OCI-LY7 (cell line): ENCODE measurements around the gene DBF4B. TPM values are rescaled to one million over a fixed set of nuclear protein-coding genes. Genes with fewer than 3 reads are reported as not detected.

Source experiments
- BruUV-seq: library from RNA; stranded (reverse); fragments of 400-500 nt; replicated peaks from 2 replicates; lab custom pipeline; 2021; lab: Mats Ljungman, UMichigan
- CTCF ChIA-PET: fragments of 300-600 bp; sonication (Branson Sonifier 250); formaldehyde crosslinking; loops from one replicate; lab custom pipeline; 2022; ENCODE audit warnings: antibody characterized with exemption; ENCODE audit not compliant: unreplicated experiment; lab: Charles Lee
- POLR2A ChIA-PET: fragments of 300-600 bp; sonication (Branson Sonifier 250); formaldehyde crosslinking; loops from one replicate; lab custom pipeline; 2022; ENCODE audit warnings: antibody characterized with exemption; lab: Charles Lee
- DNase-seq: peaks from one replicate; pipeline ENCODE4 v3.0.0-alpha.2; 2015; ENCODE audit warnings: low spot score
- H2AFZ ChIP-seq: fragments of 200-600 bp; sonication (generic), shearing (Covaris generic); 2 replicates; pipeline ENCODE4 v1.6.1; 2014; ENCODE audit warnings: mild to moderate bottlenecking, antibody characterized with exemption, low read length, moderate library complexity
- H3K27ac ChIP-seq: fragments of 200-600 bp; sonication (generic); 2 replicates; pipeline ENCODE4 v1.5.1; 2014; ENCODE audit warnings: mixed run types, low read depth, mild to moderate bottlenecking, moderate library complexity, low read length, inconsistent platforms; ENCODE audit not compliant: poor library complexity, severe bottlenecking
- H3K36me3 ChIP-seq: fragments of 200-600 bp; sonication (generic); 2 replicates; pipeline ENCODE4 v1.6.1; 2014; ENCODE audit warnings: mild to moderate bottlenecking, antibody characterized with exemption, low read length, moderate library complexity, mixed read lengths; ENCODE audit not compliant: insufficient read depth
- H3K4me1 ChIP-seq: fragments of 200-600 bp; sonication (generic); 2 replicates; pipeline ENCODE4 v1.5.1; 2014; ENCODE audit warnings: mild to moderate bottlenecking, low read length; ENCODE audit not compliant: insufficient read depth, poor library complexity, severe bottlenecking
- H3K4me2 ChIP-seq: fragments of 200-600 bp; sonication (generic); 2 replicates; pipeline ENCODE4 v1.6.1; 2014; ENCODE audit warnings: mild to moderate bottlenecking, low read length
- H3K4me3 ChIP-seq: fragments of 200-600 bp; sonication (generic); 2 replicates; pipeline ENCODE4 v1.5.1; 2014; ENCODE audit warnings: mild to moderate bottlenecking, low read depth, low read length; ENCODE audit not compliant: poor library complexity, severe bottlenecking
- H3K79me2 ChIP-seq: fragments of 200-600 bp; sonication (generic); 2 replicates; pipeline ENCODE4 v1.6.1; 2016; ENCODE audit warnings: low read depth, mild to moderate bottlenecking, low read length, moderate library complexity, mixed read lengths; ENCODE audit not compliant: insufficient read depth
- H3K9me2 ChIP-seq: fragments of 200-600 bp; sonication (generic); 2 replicates; pipeline ENCODE4 v1.6.1; 2016; ENCODE audit warnings: mild to moderate bottlenecking, low read length, mixed read lengths; ENCODE audit not compliant: insufficient read depth
- H3K9me3 ChIP-seq: fragments of 200-600 bp; sonication (generic); 2 replicates; pipeline ENCODE4 v1.6.1; 2014; ENCODE audit warnings: mild to moderate bottlenecking, mixed run types, low read length, mixed read lengths
- H4K20me1 ChIP-seq: fragments of 200-600 bp; sonication (generic); 2 replicates; pipeline ENCODE4 v1.6.1; 2014; ENCODE audit warnings: mild to moderate bottlenecking, antibody characterized with exemption, low read length, moderate library complexity, mixed read lengths; ENCODE audit not compliant: insufficient read depth
- EZH2phosphoT487 ChIP-seq: fragments of 200-600 bp; sonication (generic); IDR thresholded peaks from 2 replicates; pipeline ENCODE4 v1.6.1; 2018; ENCODE audit warnings: low read depth, borderline replicate concordance, mild to moderate bottlenecking, mixed run types, antibody characterized with exemption, low read length, moderate library complexity, mixed read lengths
- intact Hi-C: fragments of 100-400 bp; cut with micrococcal nuclease; formaldehyde crosslinking; loops from one replicate; pipeline ENCODE4 v1.10.0; 2022; ENCODE audit not compliant: unreplicated experiment
- total RNA-seq, 2 experiments: library from RNA; depleted of rRNA in 1 of 2; stranded (reverse); fragments of >200 nt in 1 of 2; shearing (Covaris generic) in 1 of 2; gene quantifications; 2 replicates each; pipeline ENCODE4 v1.2.3, GENCODE V29; 2014 to 2022
- TF ChIP-seq, protein P1 (sequence below): fragments of 200-600 bp; sonication (generic); conservative IDR thresholded peaks from 2 replicates; pipeline ENCODE4 v1.5.1; 2014; ENCODE audit warnings: mild to moderate bottlenecking, antibody characterized with exemption, low read length, moderate library complexity, mixed read lengths

The DBF4B gene
- total RNA-seq, 2 experiments from 2014 or later: 18.1 to 45.8 TPM

DNA sequence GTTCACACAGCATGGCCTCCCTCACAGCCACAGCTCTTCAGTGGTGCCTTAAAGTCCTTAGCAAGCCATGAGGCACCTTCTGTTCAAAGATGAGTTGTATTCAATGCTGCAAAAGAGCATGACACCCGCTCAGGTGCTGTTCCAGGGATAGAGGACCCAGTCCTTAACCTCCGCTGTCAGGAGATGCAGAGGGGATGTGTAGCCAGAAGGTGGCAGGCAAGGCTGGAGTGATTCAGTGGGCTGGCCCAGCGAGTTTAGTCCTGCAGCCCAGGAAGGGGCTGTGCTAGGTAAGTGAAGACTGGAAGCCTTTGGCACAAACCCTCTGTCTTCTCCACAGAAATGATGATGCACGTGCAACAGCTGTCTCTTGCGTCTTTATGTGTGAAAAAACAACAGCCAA is 25.3 kb downstream of the DBF4B start:
- Histone ChIP-seq H3K79me2 (no peaks in the 10 kb centered on the region), H3K4me1 (no peaks in the 10 kb centered on the region), H3K4me3 (no peak overlapping the region), H3K4me2 (no peak overlapping the region), H2AFZ (no peak overlapping the region), H3K36me3 (peaks cover 58% of the 10 kb centered on the region), H3K27ac (no peak overlapping the region), H4K20me1 (no peaks in the 10 kb centered on the region), H3K9me2 (no peaks in the 10 kb centered on the region), H3K9me3 (no peaks in the 10 kb centered on the region)
- intact Hi-C loops: no loop called here
- BruUV-seq: no TSS peak
- ChIA-PET CTCF (no interaction called here), POLR2A (no interaction called here)
- no peak for TF ChIP-seq EZH2phosphoT487
- TF ChIP-seq, protein P1, sequence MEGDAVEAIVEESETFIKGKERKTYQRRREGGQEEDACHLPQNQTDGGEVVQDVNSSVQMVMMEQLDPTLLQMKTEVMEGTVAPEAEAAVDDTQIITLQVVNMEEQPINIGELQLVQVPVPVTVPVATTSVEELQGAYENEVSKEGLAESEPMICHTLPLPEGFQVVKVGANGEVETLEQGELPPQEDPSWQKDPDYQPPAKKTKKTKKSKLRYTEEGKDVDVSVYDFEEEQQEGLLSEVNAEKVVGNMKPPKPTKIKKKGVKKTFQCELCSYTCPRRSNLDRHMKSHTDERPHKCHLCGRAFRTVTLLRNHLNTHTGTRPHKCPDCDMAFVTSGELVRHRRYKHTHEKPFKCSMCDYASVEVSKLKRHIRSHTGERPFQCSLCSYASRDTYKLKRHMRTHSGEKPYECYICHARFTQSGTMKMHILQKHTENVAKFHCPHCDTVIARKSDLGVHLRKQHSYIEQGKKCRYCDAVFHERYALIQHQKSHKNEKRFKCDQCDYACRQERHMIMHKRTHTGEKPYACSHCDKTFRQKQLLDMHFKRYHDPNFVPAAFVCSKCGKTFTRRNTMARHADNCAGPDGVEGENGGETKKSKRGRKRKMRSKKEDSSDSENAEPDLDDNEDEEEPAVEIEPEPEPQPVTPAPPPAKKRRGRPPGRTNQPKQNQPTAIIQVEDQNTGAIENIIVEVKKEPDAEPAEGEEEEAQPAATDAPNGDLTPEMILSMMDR: peak; percentile 64
- peak; percentile 13 for DNase-seq

DNA sequence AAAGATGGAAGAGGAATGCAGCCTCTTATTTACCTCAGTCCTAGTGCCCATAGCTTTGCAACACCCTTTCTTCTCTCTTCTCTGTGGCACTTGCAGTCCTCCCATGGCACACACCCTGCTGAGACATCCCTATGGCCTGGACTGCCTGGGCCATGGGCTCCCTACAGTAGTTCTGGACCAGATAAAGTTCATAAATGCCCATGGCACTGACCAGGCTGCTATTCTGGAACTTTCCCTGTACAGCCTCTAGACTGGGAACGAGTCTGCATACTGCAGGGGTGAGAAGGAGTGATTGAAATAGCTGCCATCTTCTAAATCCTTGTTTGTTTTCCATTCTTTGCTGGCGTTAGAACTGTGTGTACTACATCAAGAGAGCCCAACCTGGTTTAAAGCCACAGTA is 25.8 kb downstream of the DBF4B start:
- H3K9me3 ChIP-seq: no peaks in the 10 kb centered on the region
- H3K9me2 ChIP-seq: no peaks in the 10 kb centered on the region
- intact Hi-C loops: no loop called here
- peaks cover 53% of the 10 kb centered on the region for H3K36me3 ChIP-seq
- H3K4me2 ChIP-seq: no peak overlapping the region
- H3K79me2 ChIP-seq: no peaks in the 10 kb centered on the region
- H4K20me1 ChIP-seq: no peaks in the 10 kb centered on the region
- no peaks in the 10 kb centered on the region for H3K4me1 ChIP-seq
- H3K4me3 ChIP-seq: no peak overlapping the region
- no peak overlapping the region for H2AFZ ChIP-seq
- TF ChIP-seq, protein P1: no peak
- TF ChIP-seq EZH2phosphoT487: no peak
- no peak for DNase-seq
- no TSS peak for BruUV-seq
- CTCF ChIA-PET: no interaction called here
- H3K27ac ChIP-seq: no peak overlapping the region
- POLR2A ChIA-PET: no interaction called here

DNA sequence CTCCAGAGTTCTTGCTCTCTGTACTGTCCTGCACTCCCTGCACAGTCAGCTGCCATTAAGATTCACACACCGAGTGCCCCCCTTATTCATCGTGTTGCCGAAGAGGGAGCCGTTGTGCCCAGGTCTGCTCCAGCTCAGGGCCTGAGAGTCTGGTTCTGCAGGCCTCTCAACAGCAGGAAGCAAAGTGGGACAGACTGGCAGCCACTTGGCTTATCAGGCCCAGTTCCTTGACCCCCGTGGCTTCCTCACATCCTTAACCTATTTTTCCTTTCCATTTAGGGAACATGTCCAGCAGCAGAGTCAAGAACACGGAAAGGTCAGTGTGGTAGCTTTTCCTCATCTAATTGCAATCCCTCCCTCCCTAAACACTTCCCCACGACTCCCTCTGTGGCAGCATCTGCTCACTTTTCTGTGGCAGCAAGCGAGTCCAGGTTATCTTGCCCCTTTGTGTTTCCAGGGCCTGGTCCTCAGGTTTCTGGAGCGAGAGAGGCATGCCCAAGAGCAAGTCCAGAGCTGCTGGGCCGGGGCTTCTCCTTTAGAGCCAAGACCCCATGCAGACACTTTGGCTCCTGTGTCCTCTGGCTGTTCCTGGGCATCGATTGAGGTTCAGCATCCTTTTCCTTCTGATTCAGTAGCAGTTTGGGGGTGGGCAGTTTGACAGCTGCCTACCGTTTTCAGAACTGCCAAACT is 28.2 kb downstream of the DBF4B start:
- H3K79me2 ChIP-seq: no peaks in the 10 kb centered on the region
- TF ChIP-seq, protein P1: no peak
- TF ChIP-seq EZH2phosphoT487: no peak
- H3K36me3 ChIP-seq: peaks cover 36% of the 10 kb centered on the region
- intact Hi-C loops: no loop called here
- ChIA-PET POLR2A (interaction anchor here (0.5 kb wide), 1 partner anchor 272 kb away, joined by 3 read pairs; no protein-coding TSS in a partner anchor), CTCF (no interaction called here)
- no peak overlapping the region for H2AFZ ChIP-seq
- BruUV-seq: no TSS peak
- no peaks in the 10 kb centered on the region for H4K20me1 ChIP-seq
- H3K9me3 ChIP-seq: no peaks in the 10 kb centered on the region
- no peaks in the 10 kb centered on the region for H3K4me1 ChIP-seq
- no peak overlapping the region for H3K4me2 ChIP-seq
- H3K27ac ChIP-seq: no peak overlapping the region
- no peak for DNase-seq
- no peak overlapping the region for H3K4me3 ChIP-seq
- no peaks in the 10 kb centered on the region for H3K9me2 ChIP-seq
